Lower leg skin (tissue), 3 donors: ENCODE measurements around the gene SH3BP5L.

ENCODE experiments used
- CTCF ChIP-seq, 3 donors: fragments of 450-650 bp; IDR thresholded peaks; one replicate each; pipeline ENCODE4 v1.5.1; 2016; ENCODE audit warnings: antibody characterized with exemption in 3 of 3, mild to moderate bottlenecking in 3 of 3, moderate library complexity in 2 of 3
- POLR2A ChIP-seq, 2 donors: fragments of 450-650 bp; IDR thresholded peaks; one replicate each; pipeline ENCODE4 v1.6.1; 2016 to 2017; ENCODE audit warnings: antibody characterized with exemption in 2 of 2, mild to moderate bottlenecking in 1 of 2, moderate library complexity in 1 of 2

- TF ChIP-seq POLR2A (IDR thresholded peaks at IDR 0.05) (no peak), CTCF (IDR thresholded peaks at IDR 0.05) (no peak)
Observed at GRCh38 chr1:248791010-248791409, 34.7 kb downstream of the SH3BP5L start.
